Stimulated activated CD8-positive, alpha-beta memory T cell treated with anti-CD3 and anti-CD28 coated beads, Interleukin-4, amount 100 ng/mL, for 1 hour (primary cell): ENCODE data around the gene RASA2.
"Not testable (repeated sequence)": the region's sequence is repeated elsewhere in the genome, so short reads cannot be mapped to it uniquely, and the experiment has no call there.

Source experiments
- DNase-seq, 2 donors: peaks; one replicate each; pipeline ENCODE4 v3.0.0-alpha.2; 2020; ENCODE audit warnings: low read depth in 2 of 2, low spot score in 1 of 2

Gene RASA2

DNA sequence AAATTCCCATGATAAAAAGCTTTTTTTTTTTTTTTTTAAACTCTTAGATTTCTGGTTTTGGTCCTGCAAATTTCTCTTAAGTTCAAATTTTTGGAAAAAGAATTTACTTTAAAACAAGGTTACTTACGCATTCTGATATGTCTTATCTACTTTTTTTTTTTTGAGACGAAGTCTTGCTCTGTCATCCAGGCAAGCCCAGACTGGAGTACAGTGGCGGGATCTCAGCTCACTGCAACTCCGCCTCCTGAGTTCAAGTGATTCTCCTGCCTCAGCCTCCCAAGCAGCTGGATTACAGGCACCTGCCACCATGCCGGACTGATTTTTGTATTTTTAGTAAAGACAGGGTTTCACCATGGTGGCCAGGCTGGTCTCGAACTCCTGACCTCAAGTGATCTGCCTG is 83.2 kb downstream of the RASA2 start:
- DNase-seq, result no peak

DNA sequence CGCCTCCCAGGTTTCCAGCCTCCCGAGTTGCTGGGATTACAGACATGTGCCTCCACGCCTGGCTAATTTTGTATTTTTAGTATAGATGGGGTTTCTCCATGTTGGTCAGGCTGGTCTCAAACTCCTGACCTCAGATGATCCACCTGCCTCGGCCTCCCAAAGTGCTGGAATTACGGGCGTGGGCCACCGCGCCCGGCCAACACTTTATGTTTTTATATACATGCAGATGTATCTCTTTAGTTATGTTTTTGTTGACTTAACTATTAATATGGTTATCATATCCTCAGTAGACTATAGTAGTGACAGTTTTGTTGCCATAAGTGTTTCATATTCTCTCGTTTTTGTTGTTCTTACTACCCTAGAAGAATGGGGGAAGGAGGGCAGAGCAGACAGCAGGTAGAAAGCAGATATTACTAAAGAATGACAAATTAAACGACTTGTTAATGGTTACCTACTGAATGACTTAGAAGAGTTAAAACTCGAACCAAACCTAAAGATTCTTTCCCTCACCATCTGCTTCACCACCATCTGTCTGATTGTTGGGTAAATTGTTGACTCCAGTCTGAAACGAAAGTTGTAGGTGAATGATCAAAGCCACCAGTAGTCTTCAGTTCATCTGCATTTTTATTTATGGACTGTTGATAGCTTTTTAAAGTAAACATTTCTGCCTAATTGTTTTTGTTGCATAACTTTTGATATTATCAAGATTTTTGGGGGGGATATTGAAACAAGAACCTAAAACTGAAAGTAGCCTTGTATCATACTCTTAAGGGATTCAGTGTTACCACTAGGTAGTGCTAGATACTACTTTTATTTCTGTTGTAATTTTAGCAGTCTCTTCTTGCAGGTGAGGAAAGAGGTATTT is 89.3 kb downstream of the RASA2 start:
- DNase-seq, result no peak

GRCh38 chr3:141576744-141577052 is 89.9 kb downstream of the RASA2 start:
- no peak for DNase-seq

DNA sequence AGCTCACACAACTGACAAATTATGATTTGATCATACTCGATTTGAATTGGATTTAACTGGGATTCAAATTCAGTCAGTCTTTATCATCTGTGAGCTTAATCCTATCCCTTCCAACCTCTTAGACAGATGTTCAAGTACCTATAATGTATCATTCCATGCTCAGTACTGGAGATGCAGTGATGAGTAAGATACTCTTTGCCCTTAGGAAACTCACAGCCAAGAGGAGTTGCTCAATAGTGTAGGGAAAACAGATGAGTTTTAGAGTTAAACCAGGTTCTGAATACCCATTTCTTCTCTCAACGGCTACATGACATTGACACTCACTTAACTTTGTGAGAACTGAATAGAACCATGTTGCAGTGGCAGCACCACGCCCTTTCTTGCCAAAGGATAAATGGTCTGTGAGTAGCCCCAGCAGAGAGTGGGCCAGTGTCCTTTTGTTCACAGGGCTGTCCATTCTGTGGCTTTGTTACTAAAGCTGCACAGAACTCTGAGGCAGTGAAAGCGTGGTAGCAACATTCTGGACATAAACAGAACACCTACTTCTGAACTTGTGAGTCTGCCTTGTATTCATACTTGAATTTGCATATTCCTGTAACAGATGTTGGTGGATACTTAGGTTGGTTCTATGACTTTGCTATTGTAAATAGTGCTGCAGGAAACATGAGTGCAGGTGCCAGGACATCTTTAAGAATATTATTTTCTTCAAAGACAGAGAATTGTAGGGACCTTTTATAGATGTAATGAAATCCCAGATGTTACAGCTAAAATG is 91.6 kb downstream of the RASA2 start:
- no peak for DNase-seq

GRCh38 chr3:141594357-141594756 is 107.5 kb downstream of the RASA2 start:
- DNase-seq, result no peak

DNA sequence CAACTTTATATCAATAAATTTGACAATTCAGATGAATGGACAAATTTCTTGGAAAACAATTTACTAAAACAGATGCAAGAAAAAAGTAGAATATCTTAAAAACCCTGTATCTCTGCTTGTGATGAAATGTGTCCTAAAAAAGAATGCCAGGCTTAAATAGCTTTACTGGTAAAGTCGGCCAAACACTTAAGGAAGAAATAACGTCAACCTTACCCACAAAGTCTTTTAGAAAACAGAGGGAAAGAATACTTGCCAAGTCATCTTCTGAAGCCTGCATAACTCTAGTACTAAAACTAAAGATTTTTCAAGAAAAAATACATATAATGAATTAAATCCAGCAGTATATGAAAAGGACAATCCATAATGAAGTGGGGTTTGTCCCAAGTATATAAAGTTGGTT is 111.1 kb downstream of the RASA2 start:
- no peak for DNase-seq

DNA sequence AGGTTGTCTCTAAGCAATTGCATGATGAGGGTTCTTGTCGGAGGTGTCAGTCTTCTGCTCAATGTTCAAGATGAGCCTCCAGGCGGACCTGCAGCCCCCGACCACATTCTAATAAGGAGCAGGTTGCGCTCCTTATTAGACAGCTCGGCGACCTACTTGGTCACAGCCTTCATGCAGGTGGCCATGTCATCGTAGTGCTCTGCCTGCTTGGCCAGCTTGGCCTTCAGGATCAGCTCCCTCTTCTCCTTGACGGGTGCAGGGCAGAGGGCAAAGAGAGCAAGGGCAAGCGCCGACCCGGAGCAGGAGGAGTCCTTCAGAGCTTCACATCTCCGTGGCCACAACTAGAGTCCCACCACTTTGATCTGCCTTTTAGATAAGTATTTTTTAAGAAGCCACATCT is 113.5 kb downstream of the RASA2 start:
- DNase-seq, result no peak

GRCh38 chr3:141602706-141603105 is 115.9 kb downstream of the RASA2 start:
- no peak for DNase-seq

DNA sequence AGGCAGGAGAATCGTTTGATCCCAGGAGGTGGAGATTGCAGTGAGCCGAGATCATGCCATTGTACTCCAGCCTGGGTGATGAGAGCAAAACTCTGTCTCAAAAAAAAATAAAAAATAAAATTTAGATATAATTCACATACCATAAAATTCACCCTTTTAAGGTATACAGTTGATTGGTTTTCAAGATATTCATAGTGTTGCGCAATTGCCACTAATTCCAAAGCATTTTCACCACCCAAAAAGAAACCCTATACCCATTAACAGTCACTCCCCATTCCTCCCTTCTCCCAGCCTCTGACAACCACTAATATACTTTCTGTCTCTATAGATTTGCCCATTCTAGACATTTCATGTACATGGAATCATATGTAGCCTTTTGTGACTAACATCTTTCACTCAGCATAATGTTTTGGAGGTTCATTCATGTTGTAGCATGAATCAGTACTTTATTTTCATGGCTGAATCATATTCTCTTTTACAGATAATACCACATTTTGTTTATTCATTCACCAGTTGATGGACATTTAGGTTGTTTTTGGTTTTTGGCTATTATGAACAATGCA is 116.7 kb downstream of the RASA2 start:
- no peak for DNase-seq

GRCh38 chr3:141605883-141606282 is 119.1 kb downstream of the RASA2 start:
- DNase-seq, result no peak

DNA sequence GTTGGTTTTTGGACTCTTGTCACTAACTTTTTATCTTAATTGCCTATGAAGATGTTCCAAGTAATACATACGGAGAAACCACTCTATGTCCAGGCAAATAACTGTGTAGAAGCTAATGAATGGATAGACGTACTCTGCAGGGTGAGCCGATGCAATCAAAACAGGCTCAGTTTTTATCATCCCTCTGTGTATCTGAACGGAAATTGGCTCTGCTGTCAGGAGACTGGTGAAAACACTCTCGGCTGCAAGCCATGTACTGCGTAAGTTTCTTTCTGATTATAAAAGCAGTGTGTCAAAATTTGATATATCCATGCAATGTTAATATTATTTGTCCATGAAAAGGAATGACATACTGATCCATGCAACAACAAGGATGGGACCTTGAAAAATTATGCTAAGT is 121.6 kb downstream of the RASA2 start:
- no peak for DNase-seq

GRCh38 chr3:141610939-141611338 is 124.1 kb downstream of the RASA2 start:
- no peak for DNase-seq

GRCh38 chr3:141618103-141618910 is 131.5 kb downstream of the RASA2 start:
- no peak for DNase-seq

- no peak for DNase-seq
Observed at GRCh38 chr3:141618938-141619337, 132.1 kb downstream of the RASA2 start.

GRCh38 chr3:141619450-141619849 is 132.6 kb downstream of the RASA2 start:
- DNase-seq, result no peak

DNA sequence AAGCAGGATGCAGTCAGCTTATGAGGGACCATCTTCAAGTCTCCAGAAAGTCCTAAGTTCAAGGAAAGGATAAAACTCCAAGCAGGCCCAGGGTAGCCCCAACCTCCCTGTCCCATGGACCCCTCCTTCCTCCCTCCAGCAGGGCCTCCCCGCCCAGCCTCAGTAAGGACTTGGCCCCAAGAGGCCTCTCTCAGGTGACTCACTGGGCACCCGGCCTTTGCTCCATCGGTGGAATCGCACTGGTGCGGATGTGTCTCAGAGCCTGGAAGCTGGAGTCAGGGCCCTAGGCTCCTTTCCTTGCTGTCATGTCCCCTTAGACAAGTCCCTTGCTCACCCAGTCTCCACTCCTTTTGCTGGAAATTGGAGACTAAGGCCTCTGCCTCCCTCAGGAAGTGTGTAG is 136.9 kb downstream of the RASA2 start:
- DNase-seq, result no peak

DNA sequence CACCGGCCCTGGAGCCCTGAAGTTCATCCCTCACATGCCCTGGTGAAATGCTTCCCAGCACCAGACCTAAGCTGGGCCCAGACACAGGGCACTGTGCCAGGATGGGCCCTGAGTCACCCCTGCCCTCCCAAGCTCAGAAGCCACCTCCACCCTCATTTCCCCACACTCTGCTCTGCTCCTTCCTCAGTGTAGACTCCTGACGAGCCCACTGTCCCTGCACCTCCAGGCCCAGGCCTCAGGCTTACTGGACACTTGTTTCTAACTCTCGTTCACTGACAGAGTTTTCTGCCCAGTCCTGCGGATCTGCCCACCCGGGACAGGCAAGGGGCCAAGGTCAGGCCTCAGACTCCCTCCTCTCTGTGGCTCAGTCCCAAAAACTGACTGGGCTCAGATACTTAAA is 138.7 kb downstream of the RASA2 start:
- no peak for DNase-seq

DNA sequence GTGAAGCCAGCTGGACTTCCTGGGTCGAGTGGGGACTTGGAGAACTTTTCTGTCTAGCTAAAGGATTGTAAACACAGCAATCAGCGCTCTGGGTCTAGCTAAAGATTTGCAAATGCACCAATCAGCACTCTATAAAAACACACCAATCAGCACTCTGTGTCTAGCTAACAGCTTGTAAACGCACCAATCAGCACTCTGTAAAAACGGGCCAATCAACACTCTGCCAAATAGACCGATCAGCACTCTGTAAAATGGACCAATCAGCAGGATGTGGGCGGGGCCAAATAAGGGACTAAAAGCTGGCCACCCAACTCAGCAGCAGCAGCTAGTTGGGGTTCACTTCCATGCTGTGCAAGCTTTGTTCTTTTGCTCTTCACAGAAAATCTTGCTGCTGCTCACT is 141.5 kb downstream of the RASA2 start:
- DNase-seq, result not testable (repeated sequence)

DNA sequence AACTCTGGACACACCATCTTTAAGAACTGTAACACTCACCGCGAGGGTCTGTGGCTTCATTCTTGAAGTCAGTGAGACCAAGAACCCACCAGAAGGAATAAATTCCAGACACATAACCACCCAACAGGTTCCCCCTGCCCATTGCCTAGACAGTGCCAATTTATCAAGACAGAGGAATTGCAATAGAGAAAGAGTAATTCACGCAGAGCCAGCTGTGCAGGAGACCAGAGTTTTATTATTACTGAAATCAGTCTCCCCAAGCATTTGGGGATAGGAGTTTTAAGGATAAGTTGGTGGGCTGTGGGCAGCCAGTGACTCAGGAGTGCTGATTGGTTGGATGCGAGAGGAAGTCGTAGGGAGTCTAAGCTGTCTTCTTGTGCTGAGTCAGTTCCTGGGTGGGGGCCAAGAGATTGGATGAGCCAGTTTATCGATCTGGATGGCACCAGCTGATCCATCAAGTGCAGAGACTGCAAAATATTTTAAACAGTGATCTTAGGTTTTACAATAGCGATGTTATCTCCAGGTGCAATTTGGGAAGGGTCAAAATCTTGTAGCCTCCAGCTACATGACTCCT is 142.1 kb downstream of the RASA2 start:
- DNase-seq, result not testable (repeated sequence)

DNA sequence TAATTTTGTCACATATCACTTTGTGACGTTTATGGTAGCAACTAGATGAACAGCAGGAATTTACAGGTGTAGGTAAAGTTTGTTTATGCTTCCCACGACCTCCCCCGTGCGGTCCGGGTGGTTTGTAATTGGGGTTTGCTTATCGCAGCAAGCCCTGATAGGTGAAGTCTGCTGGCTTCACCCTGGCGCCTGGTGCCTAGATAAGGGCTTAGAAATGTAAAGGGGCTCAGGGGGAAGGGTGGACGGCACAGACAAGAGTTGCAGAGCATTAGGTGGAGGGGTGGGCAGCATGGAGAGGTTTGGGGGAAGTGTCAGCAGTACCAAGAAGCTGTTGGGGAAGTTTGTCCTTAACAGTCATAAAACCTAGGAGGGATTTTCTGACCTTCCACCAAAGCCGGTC is 143.1 kb downstream of the RASA2 start:
- no peak for DNase-seq

DNA sequence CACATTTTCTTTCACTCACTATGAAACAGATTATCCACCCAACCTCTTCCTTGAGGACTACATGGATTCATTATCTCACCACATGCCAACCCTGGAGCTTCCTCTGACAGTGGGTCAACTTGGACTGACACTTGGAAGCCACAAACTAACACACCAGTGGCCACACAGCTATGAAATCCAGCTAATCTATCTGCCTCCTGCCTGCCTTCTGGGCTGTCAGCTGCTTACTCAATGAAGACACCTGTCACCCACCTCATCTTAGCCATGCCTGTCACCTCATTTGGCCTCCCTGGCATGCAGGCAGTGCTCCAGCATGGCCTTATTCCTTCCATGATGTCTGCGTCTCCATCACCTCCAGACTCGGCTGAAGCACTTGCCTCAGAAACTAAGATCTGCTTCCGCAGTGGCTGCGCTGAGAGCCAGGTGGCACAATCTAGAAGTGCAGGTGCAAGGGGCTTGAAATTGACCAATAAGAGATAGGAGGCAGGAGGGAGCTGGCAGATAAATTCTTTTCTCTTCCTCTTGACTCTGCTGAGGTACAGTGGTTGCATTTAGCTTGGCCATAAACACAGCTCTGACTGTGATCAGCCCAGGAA is 146.1 kb downstream of the RASA2 start:
- no peak for DNase-seq
